GM21360 (cell line): ENCODE measurements around the gene MITF.

ENCODE experiments used
- ATAC-seq: cut with Tn5 transposase; IDR thresholded peaks from one replicate; pipeline ENCODE4 v1.9.1; 2021; ENCODE audit warnings: mild to moderate bottlenecking, moderate library complexity; ENCODE audit not compliant: unreplicated experiment

The MITF gene

GRCh38 chr3:69752241-69752640 is 13.0 kb downstream of the MITF start:
- ATAC-seq = no peak

GRCh38 chr3:69753179-69753775 is 14.0 kb downstream of the MITF start:
- ATAC-seq = no peak

- no peak for ATAC-seq
These were observed 16.5 kb downstream of the MITF start for GRCh38 chr3:69755795-69756194.

GRCh38 chr3:69761896-69762767 is 22.9 kb downstream of the MITF start:
- ATAC-seq = peak; percentile 66

GRCh38 chr3:69762768-69763229 is 23.5 kb downstream of the MITF start:
- peak; percentile 18 for ATAC-seq

- ATAC-seq = no peak
These were observed 24.2 kb downstream of the MITF start for GRCh38 chr3:69763458-69763857.

GRCh38 chr3:69764121-69764741 is 25.0 kb downstream of the MITF start:
- no peak for ATAC-seq

GRCh38 chr3:69764861-69765260 is 25.6 kb downstream of the MITF start:
- ATAC-seq = no peak

- ATAC-seq = no peak
These were observed 27.4 kb downstream of the MITF start for GRCh38 chr3:69766638-69767037.

- ATAC-seq = no peak
These were observed 28.3 kb downstream of the MITF start for GRCh38 chr3:69767571-69767970.

GRCh38 chr3:69768438-69768837 is 29.2 kb downstream of the MITF start:
- no peak for ATAC-seq

- ATAC-seq = no peak
These were observed 31.0 kb downstream of the MITF start for GRCh38 chr3:69770219-69770618.

GRCh38 chr3:69770976-69771634 is 31.8 kb downstream of the MITF start:
- ATAC-seq = no peak

GRCh38 chr3:69772152-69772867 is 33.0 kb downstream of the MITF start:
- ATAC-seq = no peak

- no peak for ATAC-seq
These were observed 34.8 kb downstream of the MITF start for GRCh38 chr3:69774029-69774428.

GRCh38 chr3:69775751-69776150 is 36.5 kb downstream of the MITF start:
- ATAC-seq = no peak

- ATAC-seq = no peak
These were observed 37.0 kb downstream of the MITF start for GRCh38 chr3:69776289-69776688.

- ATAC-seq = no peak
These were observed 37.8 kb downstream of the MITF start for GRCh38 chr3:69776920-69777581.

GRCh38 chr3:69777582-69777967 is 38.3 kb downstream of the MITF start:
- no peak for ATAC-seq

- ATAC-seq = no peak
These were observed 42.3 kb downstream of the MITF start for GRCh38 chr3:69781593-69781992.
